ENCODE measurements around the gene PCDH9. TPM values are rescaled to one million over a fixed set of nuclear protein-coding genes. Genes with fewer than 3 reads are reported as not detected.

Gene PCDH9
- polyA plus RNA-seq, 1 experiment = 3.3 TPM

DNA sequence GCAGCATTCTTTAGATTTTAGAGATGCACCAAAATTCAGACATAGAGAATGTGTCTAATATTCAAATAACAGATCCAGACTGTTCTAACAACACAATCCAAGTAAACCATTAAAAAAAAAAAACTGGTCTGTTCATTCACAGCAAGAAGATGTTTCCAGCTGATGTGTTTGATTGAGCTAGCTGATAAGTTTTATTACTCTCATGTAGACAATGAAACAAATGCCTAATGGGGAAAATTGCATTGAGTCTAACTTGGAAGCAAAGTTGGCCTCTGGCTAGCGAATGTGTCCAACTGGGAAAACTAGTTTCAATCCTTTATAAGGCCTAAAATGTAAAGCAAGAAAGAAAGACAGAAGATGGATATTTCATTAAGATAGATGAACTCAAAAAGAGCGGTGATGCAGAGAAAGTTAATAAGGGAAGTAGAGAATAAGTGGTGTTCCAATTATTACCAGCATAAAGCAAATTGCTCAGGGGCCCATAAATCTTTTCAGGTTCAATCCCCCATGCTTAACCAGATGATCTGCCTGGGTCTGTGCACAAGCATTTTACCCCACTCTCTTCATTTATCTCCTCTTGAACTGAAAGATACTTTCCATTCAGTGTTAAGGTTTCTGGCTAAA is 54.2 kb downstream of the PCDH9 start:
- no peak overlapping the region for H3K27ac ChIP-seq (ENCODE audit: low read depth, low read length)
- no peaks in the 10 kb centered on the region for H3K9me3 ChIP-seq (ENCODE audit: control insufficient read depth, insufficient read depth, low read length)
- ChIA-PET POLR2A (no interaction called here), CTCF (no interaction called here)
- no peak for DNase-seq (ENCODE audit: low read depth, low spot score)
- TF ChIP-seq, protein P1, sequence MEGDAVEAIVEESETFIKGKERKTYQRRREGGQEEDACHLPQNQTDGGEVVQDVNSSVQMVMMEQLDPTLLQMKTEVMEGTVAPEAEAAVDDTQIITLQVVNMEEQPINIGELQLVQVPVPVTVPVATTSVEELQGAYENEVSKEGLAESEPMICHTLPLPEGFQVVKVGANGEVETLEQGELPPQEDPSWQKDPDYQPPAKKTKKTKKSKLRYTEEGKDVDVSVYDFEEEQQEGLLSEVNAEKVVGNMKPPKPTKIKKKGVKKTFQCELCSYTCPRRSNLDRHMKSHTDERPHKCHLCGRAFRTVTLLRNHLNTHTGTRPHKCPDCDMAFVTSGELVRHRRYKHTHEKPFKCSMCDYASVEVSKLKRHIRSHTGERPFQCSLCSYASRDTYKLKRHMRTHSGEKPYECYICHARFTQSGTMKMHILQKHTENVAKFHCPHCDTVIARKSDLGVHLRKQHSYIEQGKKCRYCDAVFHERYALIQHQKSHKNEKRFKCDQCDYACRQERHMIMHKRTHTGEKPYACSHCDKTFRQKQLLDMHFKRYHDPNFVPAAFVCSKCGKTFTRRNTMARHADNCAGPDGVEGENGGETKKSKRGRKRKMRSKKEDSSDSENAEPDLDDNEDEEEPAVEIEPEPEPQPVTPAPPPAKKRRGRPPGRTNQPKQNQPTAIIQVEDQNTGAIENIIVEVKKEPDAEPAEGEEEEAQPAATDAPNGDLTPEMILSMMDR (IDR thresholded peaks at IDR 0.05; ENCODE audit: low read depth, low read length) = no peak
- H3K4me3 ChIP-seq (ENCODE audit: low read depth, low read length) = no peak overlapping the region
- no peaks in the 10 kb centered on the region for H3K27me3 ChIP-seq (ENCODE audit: control insufficient read depth, insufficient read depth, low read length)

DNA sequence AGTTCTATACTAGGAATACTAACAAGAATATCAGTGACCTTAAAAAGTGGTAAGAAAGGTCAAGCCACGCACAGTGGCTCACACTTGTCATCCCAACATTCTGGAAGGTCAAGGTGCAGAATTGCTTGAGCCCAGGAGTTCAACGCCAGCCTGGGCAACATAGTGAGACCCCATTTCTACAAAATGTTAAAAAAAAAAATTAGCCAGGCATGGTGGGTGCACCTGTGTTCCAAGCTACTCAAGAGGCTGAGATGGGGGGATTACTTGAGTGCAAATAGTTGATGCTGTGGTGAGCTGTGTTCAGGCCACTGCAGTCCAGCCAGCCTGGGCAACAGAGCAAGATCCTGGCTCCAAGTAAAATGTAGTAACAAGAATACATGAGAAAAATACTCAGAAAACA is 61.8 kb downstream of the PCDH9 start:
- ChIA-PET POLR2A (no interaction called here), CTCF (no interaction called here)
- no peaks in the 10 kb centered on the region for H3K9me3 ChIP-seq (ENCODE audit: control insufficient read depth, insufficient read depth, low read length)
- no peak for DNase-seq (ENCODE audit: low read depth, low spot score)
- H3K27ac ChIP-seq (ENCODE audit: low read depth, low read length) = no peak overlapping the region
- H3K27me3 ChIP-seq (ENCODE audit: control insufficient read depth, insufficient read depth, low read length) = no peaks in the 10 kb centered on the region
- TF ChIP-seq, protein P1 (IDR thresholded peaks at IDR 0.05; ENCODE audit: low read depth, low read length) = no peak
- no peak overlapping the region for H3K4me3 ChIP-seq (ENCODE audit: low read depth, low read length)

DNA sequence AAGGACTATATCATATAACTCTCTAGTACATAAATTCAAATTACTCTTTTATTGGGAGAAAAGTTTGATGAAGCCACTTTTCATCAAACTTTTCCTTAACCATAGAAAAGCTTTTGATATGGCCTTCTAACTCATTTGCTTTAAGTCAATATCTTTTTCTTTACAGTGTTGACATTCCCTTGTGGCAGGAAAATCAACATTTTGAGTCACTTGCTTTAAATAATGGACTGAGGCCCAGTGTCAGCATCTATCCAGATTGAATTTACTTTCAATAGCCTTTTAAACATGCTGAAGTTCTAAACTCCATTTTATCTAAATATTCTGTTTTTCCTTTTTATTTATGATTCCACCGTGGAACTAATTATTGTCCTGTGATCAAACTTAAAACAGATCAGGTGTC is 62.7 kb downstream of the PCDH9 start:
- H3K9me3 ChIP-seq (ENCODE audit: control insufficient read depth, insufficient read depth, low read length) = no peaks in the 10 kb centered on the region
- DNase-seq (ENCODE audit: low read depth, low spot score) = no peak
- TF ChIP-seq, protein P1 (IDR thresholded peaks at IDR 0.05; ENCODE audit: low read depth, low read length) = no peak
- H3K4me3 ChIP-seq (ENCODE audit: low read depth, low read length) = no peak overlapping the region
- ChIA-PET POLR2A (no interaction called here), CTCF (no interaction called here)
- H3K27me3 ChIP-seq (ENCODE audit: control insufficient read depth, insufficient read depth, low read length) = no peaks in the 10 kb centered on the region
- no peak overlapping the region for H3K27ac ChIP-seq (ENCODE audit: low read depth, low read length)

DNA sequence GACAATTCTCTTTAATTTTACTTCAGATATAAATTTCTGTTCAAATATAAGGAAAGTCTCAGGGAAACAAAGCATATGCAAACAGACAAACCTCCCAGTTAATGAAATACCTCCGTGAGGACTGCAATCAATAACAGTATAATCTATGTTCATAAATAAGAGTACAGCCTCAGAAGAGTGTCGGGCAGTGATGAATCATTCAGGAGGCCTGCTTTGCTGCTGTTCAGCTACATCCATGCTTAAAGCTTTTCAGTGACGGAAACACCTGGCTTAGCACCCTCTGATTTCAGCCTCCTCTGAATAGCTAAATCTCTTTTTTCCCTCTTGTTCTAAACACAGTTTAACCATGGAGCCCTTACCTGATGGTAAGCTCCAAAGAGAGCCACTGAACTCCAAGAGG is 69.0 kb downstream of the PCDH9 start:
- H3K4me3 ChIP-seq (ENCODE audit: low read depth, low read length) = no peak overlapping the region
- H3K9me3 ChIP-seq (ENCODE audit: control insufficient read depth, insufficient read depth, low read length) = no peaks in the 10 kb centered on the region; the same call in 1 of the 2 replicates
- ChIA-PET CTCF (no interaction called here), POLR2A (no interaction called here)
- H3K27ac ChIP-seq (ENCODE audit: low read depth, low read length) = no peak overlapping the region
- DNase-seq (ENCODE audit: low read depth, low spot score) = no peak
- TF ChIP-seq, protein P1 (IDR thresholded peaks at IDR 0.05; ENCODE audit: low read depth, low read length) = no peak
- H3K27me3 ChIP-seq (ENCODE audit: control insufficient read depth, insufficient read depth, low read length) = no peaks in the 10 kb centered on the region

DNA sequence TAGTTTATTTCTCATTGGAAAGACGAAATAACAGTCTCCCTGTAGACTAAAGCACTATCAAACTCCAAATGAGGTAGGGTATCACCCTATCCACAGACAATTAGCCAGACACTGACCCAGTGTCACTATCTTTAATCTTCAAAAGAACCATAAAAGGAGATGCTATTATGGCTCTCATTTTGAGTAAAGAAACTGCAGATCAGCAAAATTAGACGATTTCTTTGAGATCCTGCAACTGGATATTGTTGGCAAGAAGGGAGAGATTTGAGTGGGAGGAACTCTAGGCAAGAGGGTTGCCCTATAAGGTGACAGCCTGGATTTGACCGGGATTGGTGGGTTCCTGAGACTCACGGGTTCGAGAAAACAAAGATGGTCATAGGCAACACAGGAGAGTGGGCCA is 71.2 kb downstream of the PCDH9 start:
- no peak for DNase-seq (ENCODE audit: low read depth, low spot score)
- POLR2A ChIA-PET = no interaction called here
- H3K27me3 ChIP-seq (ENCODE audit: control insufficient read depth, insufficient read depth, low read length) = no peaks in the 10 kb centered on the region
- no peaks in the 10 kb centered on the region; the same call in 1 of the 2 replicates for H3K9me3 ChIP-seq (ENCODE audit: control insufficient read depth, insufficient read depth, low read length)
- H3K27ac ChIP-seq (ENCODE audit: low read depth, low read length) = no peak overlapping the region
- H3K4me3 ChIP-seq (ENCODE audit: low read depth, low read length) = no peak overlapping the region
- CTCF ChIA-PET = no interaction called here
- TF ChIP-seq, protein P1 (IDR thresholded peaks at IDR 0.05; ENCODE audit: low read depth, low read length) = no peak

Data from AG04450 (cell line).